GM19438 (cell line): ENCODE data around the gene PUM2.

Experiments used
- ATAC-seq: cut with Tn5 transposase; IDR thresholded peaks from one replicate; pipeline ENCODE4 v1.9.1; 2021; ENCODE audit warnings: low read depth; ENCODE audit not compliant: unreplicated experiment

PUM2 gene

GRCh38 chr2:20349513-20349921 lies 1.1 kb downstream of the PUM2 start:
- ATAC-seq = no peak

GRCh38 chr2:20348542-20348941 lies 2.1 kb downstream of the PUM2 start:
- ATAC-seq = no peak

- no peak for ATAC-seq
Measured at GRCh38 chr2:20346565-20347381, 3.9 kb downstream of the PUM2 start.

- no peak for ATAC-seq
Measured at GRCh38 chr2:20343128-20343527, 7.5 kb downstream of the PUM2 start.

GRCh38 chr2:20339012-20339411 lies 11.6 kb downstream of the PUM2 start:
- ATAC-seq = no peak

GRCh38 chr2:20334605-20335203 lies 15.9 kb downstream of the PUM2 start:
- no peak for ATAC-seq

- no peak for ATAC-seq
Measured at GRCh38 chr2:20333738-20334137, 16.9 kb downstream of the PUM2 start.

GRCh38 chr2:20330192-20330591 lies 20.5 kb downstream of the PUM2 start:
- no peak for ATAC-seq

GRCh38 chr2:20327370-20327769 lies 23.3 kb downstream of the PUM2 start:
- no peak for ATAC-seq

GRCh38 chr2:20326163-20326780 lies 24.4 kb downstream of the PUM2 start:
- no peak for ATAC-seq

GRCh38 chr2:20322527-20323300 lies 27.9 kb downstream of the PUM2 start:
- no peak for ATAC-seq

- no peak for ATAC-seq
Measured at GRCh38 chr2:20317690-20318089, 33.0 kb downstream of the PUM2 start.

GRCh38 chr2:20317197-20317596 lies 33.4 kb downstream of the PUM2 start:
- no peak for ATAC-seq

- ATAC-seq = no peak
Measured at GRCh38 chr2:20314562-20315501, 35.8 kb downstream of the PUM2 start.

- ATAC-seq = no peak
Measured at GRCh38 chr2:20313659-20314058, 37.0 kb downstream of the PUM2 start.

- no peak for ATAC-seq
Measured at GRCh38 chr2:20309001-20309400, 41.6 kb downstream of the PUM2 start.

- no peak for ATAC-seq
Measured at GRCh38 chr2:20307311-20307710, 43.3 kb downstream of the PUM2 start.

- no peak for ATAC-seq
Measured at GRCh38 chr2:20304411-20304810, 46.2 kb downstream of the PUM2 start.

- ATAC-seq = no peak
Measured at GRCh38 chr2:20303966-20304365, 46.7 kb downstream of the PUM2 start.

GRCh38 chr2:20302019-20302418 lies 48.6 kb downstream of the PUM2 start:
- ATAC-seq = no peak
